Brain microvascular endothelial cell (primary cell): ENCODE data around the gene SELENOV.
A peak's percentile ranks its signal among the peaks of the same experiment; 100 is the strongest.

Source experiments
- DNase-seq: peaks from one replicate; pipeline ENCODE4 v3.0.0-alpha.2; 2020
- H3K27ac ChIP-seq: fragments of 250-450 bp; sonication (Bioruptor Pico); 2 replicates; pipeline ENCODE4 v1.5.1; 2020; ENCODE audit warnings: mild to moderate bottlenecking, moderate library complexity
- H3K27me3 ChIP-seq: fragments of 250-450 bp; sonication (Bioruptor Pico); replicated peaks from 2 replicates; pipeline ENCODE4 v1.5.1; 2020; ENCODE audit warnings: mild to moderate bottlenecking
- H3K36me3 ChIP-seq: fragments of 250-450 bp; sonication (Bioruptor Pico); replicated peaks from 2 replicates; pipeline ENCODE4 v1.5.1; 2020; ENCODE audit warnings: mild to moderate bottlenecking
- H3K4me3 ChIP-seq: 2 replicates; pipeline ENCODE4 v1.5.1; 2011; ENCODE audit warnings: low read depth, mild to moderate bottlenecking, control low read depth, low read length, moderate library complexity
- in situ Hi-C: cut with HindIII; loops from 2 replicates; pipeline ENCODE4 v1.10.0; 2017; ENCODE audit warnings: low sequenced_read_pairs, low pct_ligation_motif_present
- TF ChIP-seq, protein P1 (sequence below): IDR thresholded peaks from 2 replicates; pipeline ENCODE4 v1.5.1; 2011; ENCODE audit warnings: low read depth, mild to moderate bottlenecking, moderate library complexity, low read length, control low read depth, inconsistent platforms; ENCODE audit errors: missing control alignments

The SELENOV gene

DNA sequence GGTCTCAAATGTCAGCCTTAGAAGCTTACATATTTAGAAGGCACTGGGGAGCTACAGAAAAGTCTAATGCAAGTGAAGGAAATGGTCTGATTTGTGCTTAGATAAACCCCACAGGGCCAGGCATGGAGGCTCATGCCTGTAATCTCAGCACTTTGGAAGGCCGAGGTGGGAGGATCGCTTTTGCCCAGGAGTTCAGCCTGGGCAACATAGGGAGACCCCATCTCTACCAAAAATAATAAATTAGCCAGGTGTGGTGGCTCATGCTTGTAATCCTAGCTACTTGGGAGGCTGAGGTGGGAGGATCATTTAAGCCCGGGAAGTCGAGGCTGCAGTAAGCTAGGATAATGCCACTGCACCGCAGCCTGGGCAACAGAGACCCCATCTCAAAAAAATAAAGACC, 18.9 kb upstream of the SELENOV start:
- TF ChIP-seq, protein P1, sequence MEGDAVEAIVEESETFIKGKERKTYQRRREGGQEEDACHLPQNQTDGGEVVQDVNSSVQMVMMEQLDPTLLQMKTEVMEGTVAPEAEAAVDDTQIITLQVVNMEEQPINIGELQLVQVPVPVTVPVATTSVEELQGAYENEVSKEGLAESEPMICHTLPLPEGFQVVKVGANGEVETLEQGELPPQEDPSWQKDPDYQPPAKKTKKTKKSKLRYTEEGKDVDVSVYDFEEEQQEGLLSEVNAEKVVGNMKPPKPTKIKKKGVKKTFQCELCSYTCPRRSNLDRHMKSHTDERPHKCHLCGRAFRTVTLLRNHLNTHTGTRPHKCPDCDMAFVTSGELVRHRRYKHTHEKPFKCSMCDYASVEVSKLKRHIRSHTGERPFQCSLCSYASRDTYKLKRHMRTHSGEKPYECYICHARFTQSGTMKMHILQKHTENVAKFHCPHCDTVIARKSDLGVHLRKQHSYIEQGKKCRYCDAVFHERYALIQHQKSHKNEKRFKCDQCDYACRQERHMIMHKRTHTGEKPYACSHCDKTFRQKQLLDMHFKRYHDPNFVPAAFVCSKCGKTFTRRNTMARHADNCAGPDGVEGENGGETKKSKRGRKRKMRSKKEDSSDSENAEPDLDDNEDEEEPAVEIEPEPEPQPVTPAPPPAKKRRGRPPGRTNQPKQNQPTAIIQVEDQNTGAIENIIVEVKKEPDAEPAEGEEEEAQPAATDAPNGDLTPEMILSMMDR = no peak
- H3K27ac ChIP-seq = no peak overlapping the region
- no peak for DNase-seq
- peaks cover 15% of the 10 kb centered on the region for H3K27me3 ChIP-seq
- no peak overlapping the region for H3K4me3 ChIP-seq
- H3K36me3 ChIP-seq = peaks cover 6% of the 10 kb centered on the region
- in situ Hi-C loops = no loop called here

DNA sequence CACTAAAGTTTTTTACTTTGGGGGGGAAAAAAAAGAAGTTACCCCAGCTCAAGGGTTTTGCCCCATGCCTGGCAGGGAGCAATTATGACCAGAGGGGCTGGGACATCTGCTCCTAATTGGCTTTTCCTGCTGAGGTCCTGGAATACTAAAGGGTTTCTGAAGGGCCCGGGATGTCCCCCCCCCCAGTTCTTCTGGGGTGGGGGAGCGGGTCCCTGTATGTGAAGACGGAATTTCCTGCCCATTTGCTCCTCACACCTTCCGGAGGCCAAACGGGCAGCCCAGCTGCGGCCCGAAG, 17.3 kb upstream of the SELENOV start:
- Histone ChIP-seq H3K36me3 (no peaks in the 10 kb centered on the region), H3K4me3 (peak overlapping the region; percentile 33), H3K27ac (no peak overlapping the region), H3K27me3 (peaks cover 15% of the 10 kb centered on the region)
- in situ Hi-C loops = no loop called here
- TF ChIP-seq, protein P1 = no peak
- DNase-seq = no peak

DNA sequence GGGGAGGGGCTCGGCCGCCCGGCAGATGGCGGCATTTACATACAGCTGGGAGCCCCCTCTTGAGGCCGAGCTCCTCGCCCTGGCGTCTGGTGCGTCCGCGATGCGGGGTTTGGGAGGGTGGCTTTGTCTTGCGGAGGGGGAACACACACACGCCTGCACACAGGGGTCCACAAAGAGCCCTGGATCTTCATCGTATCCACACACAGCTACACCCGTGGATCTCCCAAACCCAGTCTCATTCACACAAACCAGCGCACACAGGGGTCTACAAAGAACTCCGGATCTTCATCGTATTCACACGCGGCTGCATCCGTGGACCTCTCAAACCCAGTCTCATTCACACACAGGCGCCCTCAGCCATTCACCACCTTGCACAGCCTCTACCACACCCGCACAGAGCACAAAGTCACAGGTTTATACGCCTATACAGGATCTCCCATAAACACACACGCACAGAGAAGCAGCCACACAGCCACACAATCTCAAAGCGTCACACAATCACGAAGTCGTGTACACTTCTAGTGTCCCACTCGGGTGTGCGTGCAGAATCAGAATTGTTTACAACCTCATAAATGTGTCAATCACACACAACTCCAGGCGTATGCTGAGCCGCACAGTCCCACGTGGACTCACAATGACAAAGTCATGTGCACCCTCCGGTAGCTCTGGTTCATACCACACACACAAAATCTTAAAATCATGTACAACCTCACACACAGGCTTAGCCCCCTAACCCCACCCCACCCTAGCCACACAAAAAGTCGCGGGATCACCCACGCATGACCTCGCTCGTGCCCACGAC, 16.7 kb upstream of the SELENOV start:
- peak; percentile 7 for DNase-seq
- TF ChIP-seq, protein P1 = peak; percentile 69
- Histone ChIP-seq H3K27ac (no peak overlapping the region), H3K36me3 (no peaks in the 10 kb centered on the region), H3K27me3 (peaks cover 15% of the 10 kb centered on the region), H3K4me3 (peak overlapping the region; percentile 33)
- in situ Hi-C loops = no loop called here

DNA sequence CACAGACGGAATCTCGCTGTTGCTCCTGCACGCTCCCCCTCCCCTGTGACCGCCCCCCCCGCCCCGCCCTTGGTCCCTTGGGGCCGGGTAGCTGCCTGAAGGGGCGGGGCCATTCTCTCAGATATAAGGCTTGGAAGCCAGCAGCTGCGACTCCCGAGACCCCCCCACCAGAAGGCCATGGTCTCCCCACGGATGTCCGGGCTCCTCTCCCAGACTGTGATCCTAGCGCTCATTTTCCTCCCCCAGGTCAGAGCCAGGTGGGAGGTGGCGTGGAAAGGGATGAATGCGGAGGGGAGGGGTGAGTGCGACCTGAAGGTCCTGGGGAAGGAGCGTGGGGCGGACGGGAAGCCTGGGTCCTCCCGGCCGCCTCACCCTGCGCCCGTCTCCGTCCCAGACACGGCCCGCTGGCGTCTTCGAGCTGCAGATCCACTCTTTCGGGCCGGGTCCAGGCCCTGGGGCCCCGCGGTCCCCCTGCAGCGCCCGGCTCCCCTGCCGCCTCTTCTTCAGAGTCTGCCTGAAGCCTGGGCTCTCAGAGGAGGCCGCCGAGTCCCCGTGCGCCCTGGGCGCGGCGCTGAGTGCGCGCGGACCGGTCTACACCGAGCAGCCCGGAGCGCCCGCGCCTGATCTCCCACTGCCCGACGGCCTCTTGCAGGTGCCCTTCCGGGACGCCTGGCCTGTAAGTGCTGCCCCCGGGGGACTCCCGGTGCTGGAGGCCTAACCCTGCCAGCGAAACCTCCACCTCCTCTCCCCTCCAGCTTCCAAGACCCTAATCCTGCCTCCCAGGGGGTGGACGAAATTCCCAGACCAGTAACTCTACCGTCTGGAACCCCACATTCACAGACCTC, 15.9 kb upstream of the SELENOV start, which contains the start of gene DLL3:
TSS of gene DLL3 (plus strand) at position 150 of the 845 bp plus-strand sequence. CDS start at position 178, 28 bp downstream.
- in situ Hi-C loops = no loop called here
- Histone ChIP-seq H3K27ac (no peak within 1 kb of the TSS), H3K36me3 (no peaks in the 10 kb centered on the region), H3K27me3 (peaks cover 15% of the 10 kb centered on the region), H3K4me3 (peak within 1 kb of the TSS; percentile 33)
- no peak for DNase-seq
- TF ChIP-seq, protein P1 = no peak

DNA sequence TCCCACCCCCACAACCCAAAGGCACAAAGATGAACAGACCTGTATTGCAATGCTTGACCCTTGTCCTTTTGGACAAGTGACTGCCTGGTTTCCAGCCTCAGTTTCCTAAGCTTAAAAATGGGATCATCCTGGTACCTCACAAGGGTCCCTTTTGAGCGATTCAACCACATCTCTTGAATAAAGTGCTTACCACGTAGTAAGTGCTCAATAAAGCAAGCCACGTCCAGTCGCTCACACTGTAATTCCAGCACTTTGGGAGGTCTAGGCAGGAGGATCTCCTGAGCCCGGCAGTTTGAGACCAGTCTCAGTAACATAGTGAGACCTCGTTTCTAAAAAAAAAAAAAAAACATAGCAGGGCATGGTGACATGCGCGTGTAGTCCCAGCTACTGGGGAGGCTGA, 15.0 kb upstream of the SELENOV start:
- DNase-seq = no peak
- H3K36me3 ChIP-seq = no peaks in the 10 kb centered on the region
- in situ Hi-C loops = no loop called here
- TF ChIP-seq, protein P1 = no peak
- peaks cover 15% of the 10 kb centered on the region for H3K27me3 ChIP-seq
- H3K4me3 ChIP-seq = no peak overlapping the region
- H3K27ac ChIP-seq = no peak overlapping the region
